ENCODE data around the gene ZNF544.
"Not testable (repeated sequence)": the region's sequence is repeated elsewhere in the genome, so short reads cannot be mapped to it uniquely, and the experiment has no call there.

ZNF544 gene

DNA sequence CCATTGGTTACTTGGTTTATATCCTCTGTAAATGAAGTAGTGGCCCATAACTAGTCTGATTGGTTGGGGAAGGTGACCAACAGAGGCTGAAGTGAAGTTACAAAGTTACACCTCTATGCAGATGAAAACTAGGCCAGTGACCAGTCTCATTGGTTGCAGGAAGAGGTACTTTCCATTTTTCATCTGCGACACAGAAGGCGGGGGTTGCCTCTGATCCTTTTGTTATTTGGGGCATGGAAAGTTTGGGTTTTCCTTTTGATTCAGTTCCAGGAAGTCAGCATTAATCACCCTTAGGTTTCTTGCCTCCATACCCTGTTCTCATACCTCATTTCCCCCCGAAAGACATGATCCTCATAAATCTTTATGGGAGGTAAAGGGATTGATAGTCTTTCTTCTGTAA lies 20.2 kb downstream of the ZNF544 start:
- H3K14ac ChIP-seq (ENCODE audit: low read length in 2 of 2), result no peak overlapping the region
- H3K36me3 ChIP-seq (ENCODE audit: control insufficient read depth in 1 of 2, insufficient read depth in 2 of 2, low read depth in 1 of 2, low read length in 2 of 2), result peaks cover 78 to 95% of the 10 kb centered on the region in 2 experiments
- no peak overlapping the region for H3K27ac ChIP-seq (ENCODE audit: low read length, poor library complexity, severe bottlenecking)
- H3K79me1 ChIP-seq (replicated peaks; ENCODE audit: low read length, poor library complexity, severe bottlenecking), result peaks cover 34% of the 10 kb centered on the region
- peaks cover 97% of the 10 kb centered on the region for H3K9me3 ChIP-seq (ENCODE audit: control insufficient read depth, low read length)
- H3K4me3 ChIP-seq (ENCODE audit: insufficient read depth in 1 of 2, low read depth in 1 of 2, low read length in 2 of 2), result peak overlapping the region in 1 of 2 experiments; percentile 50
- no peak overlapping the region for H3K4ac ChIP-seq (ENCODE audit: low read depth in 1 of 2, low read length in 2 of 2)
- H2BK15ac ChIP-seq (ENCODE audit: low read depth, poor library complexity, severe bottlenecking), result no peak overlapping the region
- no peaks in the 10 kb centered on the region for H3K27me3 ChIP-seq (ENCODE audit: control insufficient read depth in 1 of 2, insufficient read depth in 1 of 2, low read length in 2 of 2)
- DNase-seq, result no peak
- H2AK5ac ChIP-seq (ENCODE audit: low read length, severe bottlenecking), result no peak overlapping the region
- no peak overlapping the region for H2BK120ac ChIP-seq (ENCODE audit: low read depth, low read length)
- no peak overlapping the region for H3K9ac ChIP-seq (ENCODE audit: low read length)
- no peak overlapping the region for H2BK5ac ChIP-seq (ENCODE audit: low read depth, low read length, poor library complexity, severe bottlenecking)
- no peak overlapping the region for H2BK12ac ChIP-seq (ENCODE audit: low read length in 2 of 2)
- H3K4me2 ChIP-seq (ENCODE audit: low read length, poor library complexity, severe bottlenecking), result no peak overlapping the region
- no peak overlapping the region for H3K23ac ChIP-seq (ENCODE audit: low read length in 2 of 2)
- H4K8ac ChIP-seq (ENCODE audit: low read length), result no peak overlapping the region
- no peak overlapping the region for H4K91ac ChIP-seq (ENCODE audit: low read length)
- no peaks in the 10 kb centered on the region for H3K4me1 ChIP-seq (ENCODE audit: control insufficient read depth, insufficient read depth, low read depth, low read length)
- no peak overlapping the region for H2AFZ ChIP-seq (ENCODE audit: low read depth, low read length)
- H3K18ac ChIP-seq (ENCODE audit: low read depth in 1 of 2, low read length in 2 of 2), result no peak overlapping the region
- 90% methylated on average over 2 of the region's 3 CpGs for WGBS

DNA sequence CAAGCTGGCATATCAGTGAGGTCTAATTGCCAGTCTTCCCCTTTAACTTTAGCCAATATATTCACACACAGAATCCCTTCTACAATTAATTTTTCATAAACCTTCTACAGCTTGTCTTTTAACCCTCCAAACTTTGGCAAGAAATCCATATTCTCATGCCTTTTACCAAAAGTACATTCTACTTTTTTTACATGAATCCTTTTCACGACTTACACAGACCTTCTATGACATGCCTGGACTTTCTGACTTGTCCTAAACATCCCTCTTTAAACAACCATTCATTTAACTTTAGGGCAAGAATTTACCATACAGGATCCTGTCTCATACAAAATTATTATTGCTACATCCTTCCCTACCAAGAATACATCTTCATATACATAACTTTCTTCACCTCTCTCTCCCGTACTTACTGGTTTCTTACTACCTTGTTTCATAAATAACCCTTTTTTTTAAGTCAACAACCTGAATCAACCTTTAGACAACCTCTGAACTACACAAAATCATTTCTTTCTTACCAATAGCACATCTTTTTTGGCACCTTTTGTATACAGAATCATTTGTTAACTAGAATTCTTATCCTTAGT lies 23.5 kb downstream of the ZNF544 start:
- WGBS, result 97% methylated on average over 2 of the region's 2 CpGs
- H3K79me1 ChIP-seq (replicated peaks; ENCODE audit: low read length, poor library complexity, severe bottlenecking), result peaks cover 29% of the 10 kb centered on the region
- H2AK5ac ChIP-seq (ENCODE audit: low read length, severe bottlenecking), result no peak overlapping the region
- no peak overlapping the region for H4K8ac ChIP-seq (ENCODE audit: low read length)
- no peak overlapping the region for H3K14ac ChIP-seq (ENCODE audit: low read length in 2 of 2)
- H3K4me1 ChIP-seq (ENCODE audit: control insufficient read depth, insufficient read depth, low read depth, low read length), result no peaks in the 10 kb centered on the region
- peak overlapping the region in 1 of 2 experiments; percentile 50 for H3K4me3 ChIP-seq (ENCODE audit: insufficient read depth in 1 of 2, low read depth in 1 of 2, low read length in 2 of 2)
- no peak overlapping the region for H3K4me2 ChIP-seq (ENCODE audit: low read length, poor library complexity, severe bottlenecking)
- no peak overlapping the region for H3K4ac ChIP-seq (ENCODE audit: low read depth in 1 of 2, low read length in 2 of 2)
- no peak overlapping the region for H3K23ac ChIP-seq (ENCODE audit: low read length in 2 of 2)
- DNase-seq, result peak; percentile 17
- no peak overlapping the region for H2BK5ac ChIP-seq (ENCODE audit: low read depth, low read length, poor library complexity, severe bottlenecking)
- H2BK12ac ChIP-seq (ENCODE audit: low read length in 2 of 2), result no peak overlapping the region
- H3K36me3 ChIP-seq (ENCODE audit: control insufficient read depth in 1 of 2, insufficient read depth in 2 of 2, low read depth in 1 of 2, low read length in 2 of 2), result peaks cover 74 to 89% of the 10 kb centered on the region in 2 experiments
- no peak overlapping the region for H2AFZ ChIP-seq (ENCODE audit: low read depth, low read length)
- H3K9ac ChIP-seq (ENCODE audit: low read length), result no peak overlapping the region
- peaks cover 97% of the 10 kb centered on the region for H3K9me3 ChIP-seq (ENCODE audit: control insufficient read depth, low read length)
- H2BK15ac ChIP-seq (ENCODE audit: low read depth, poor library complexity, severe bottlenecking), result no peak overlapping the region
- H3K27ac ChIP-seq (ENCODE audit: low read length, poor library complexity, severe bottlenecking), result no peak overlapping the region
- no peaks in the 10 kb centered on the region for H3K27me3 ChIP-seq (ENCODE audit: control insufficient read depth in 1 of 2, insufficient read depth in 1 of 2, low read length in 2 of 2)
- H3K18ac ChIP-seq (ENCODE audit: low read depth in 1 of 2, low read length in 2 of 2), result no peak overlapping the region
- H4K91ac ChIP-seq (ENCODE audit: low read length), result no peak overlapping the region
- no peak overlapping the region for H2BK120ac ChIP-seq (ENCODE audit: low read depth, low read length)

- H3K4me2 ChIP-seq (ENCODE audit: low read length, poor library complexity, severe bottlenecking); H2AK5ac ChIP-seq (ENCODE audit: low read length, severe bottlenecking); H3K4ac ChIP-seq (ENCODE audit: low read depth in 1 of 2, low read length in 2 of 2); H3K14ac ChIP-seq (ENCODE audit: low read length in 2 of 2); H3K4me1 ChIP-seq (ENCODE audit: control insufficient read depth, insufficient read depth, low read depth, low read length); H3K9ac ChIP-seq (ENCODE audit: low read length); H3K27ac ChIP-seq (ENCODE audit: low read length, poor library complexity, severe bottlenecking); H3K18ac ChIP-seq (ENCODE audit: low read depth in 1 of 2, low read length in 2 of 2); H4K8ac ChIP-seq (ENCODE audit: low read length); H2BK5ac ChIP-seq (ENCODE audit: low read depth, low read length, poor library complexity, severe bottlenecking); H3K27me3 ChIP-seq (ENCODE audit: control insufficient read depth in 1 of 2, insufficient read depth in 1 of 2, low read length in 2 of 2); H4K91ac ChIP-seq (ENCODE audit: low read length); H2BK15ac ChIP-seq (ENCODE audit: low read depth, poor library complexity, severe bottlenecking); H2BK120ac ChIP-seq (ENCODE audit: low read depth, low read length); H2AFZ ChIP-seq (ENCODE audit: low read depth, low read length); DNase-seq; H2BK12ac ChIP-seq (ENCODE audit: low read length in 2 of 2); H3K23ac ChIP-seq (ENCODE audit: low read length in 2 of 2): not testable (repeated sequence)
- peaks cover 31% of the 10 kb centered on the region for H3K79me1 ChIP-seq (replicated peaks; ENCODE audit: low read length, poor library complexity, severe bottlenecking)
- peaks cover 98% of the 10 kb centered on the region for H3K9me3 ChIP-seq (ENCODE audit: control insufficient read depth, low read length)
- peaks cover 83 to 92% of the 10 kb centered on the region in 2 experiments for H3K36me3 ChIP-seq (ENCODE audit: control insufficient read depth in 1 of 2, insufficient read depth in 2 of 2, low read depth in 1 of 2, low read length in 2 of 2)
- 88% methylated on average over 3 of the region's 4 CpGs for WGBS
- peak overlapping the region in 1 of 2 experiments; percentile 66 for H3K4me3 ChIP-seq (ENCODE audit: insufficient read depth in 1 of 2, low read depth in 1 of 2, low read length in 2 of 2)
Observed at GRCh38 chr19:58258259-58258658, 29.5 kb downstream of the ZNF544 start.

DNA sequence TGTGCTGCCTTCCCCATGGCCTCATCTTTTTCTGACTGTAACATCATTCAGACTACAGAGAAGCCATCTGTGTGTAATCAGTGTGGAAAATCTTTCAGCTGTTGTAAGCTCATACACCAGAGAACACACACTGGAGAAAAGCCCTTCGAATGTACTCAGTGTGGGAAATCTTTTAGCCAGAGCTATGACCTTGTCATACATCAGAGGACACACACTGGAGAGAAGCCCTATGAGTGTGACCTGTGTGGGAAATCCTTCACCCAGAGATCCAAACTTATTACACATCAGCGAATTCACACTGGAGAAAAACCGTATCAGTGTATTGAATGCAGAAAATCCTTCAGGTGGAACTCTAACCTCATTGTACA lies 32.9 kb downstream of the ZNF544 start:
- Histone ChIP-seq H3K4me3 (ENCODE audit: insufficient read depth in 1 of 2, low read depth in 1 of 2, low read length in 2 of 2) (peak overlapping the region in 1 of 2 experiments; percentile 63), H2BK12ac (ENCODE audit: low read length in 2 of 2) (no peak overlapping the region), H3K4me1 (ENCODE audit: control insufficient read depth, insufficient read depth, low read depth, low read length) (no peaks in the 10 kb centered on the region), H3K14ac (ENCODE audit: low read length in 2 of 2) (no peak overlapping the region), H3K23ac (ENCODE audit: low read length in 2 of 2) (no peak overlapping the region), H4K91ac (ENCODE audit: low read length) (no peak overlapping the region), H2BK5ac (ENCODE audit: low read depth, low read length, poor library complexity, severe bottlenecking) (no peak overlapping the region), H3K9me3 (ENCODE audit: control insufficient read depth, low read length) (peaks cover 100% of the 10 kb centered on the region), H3K27me3 (ENCODE audit: control insufficient read depth in 1 of 2, insufficient read depth in 1 of 2, low read length in 2 of 2) (no peaks in the 10 kb centered on the region), H3K27ac (ENCODE audit: low read length, poor library complexity, severe bottlenecking) (no peak overlapping the region), H3K36me3 (ENCODE audit: control insufficient read depth in 1 of 2, insufficient read depth in 2 of 2, low read depth in 1 of 2, low read length in 2 of 2) (peaks cover 81 to 86% of the 10 kb centered on the region in 2 experiments), H4K8ac (ENCODE audit: low read length) (no peak overlapping the region), H2BK15ac (ENCODE audit: low read depth, poor library complexity, severe bottlenecking) (no peak overlapping the region), H3K79me1 (replicated peaks; ENCODE audit: low read length, poor library complexity, severe bottlenecking) (peaks cover 26% of the 10 kb centered on the region), H2AK5ac (ENCODE audit: low read length, severe bottlenecking) (no peak overlapping the region), H3K9ac (ENCODE audit: low read length) (no peak overlapping the region), H3K4me2 (ENCODE audit: low read length, poor library complexity, severe bottlenecking) (no peak overlapping the region), H3K4ac (ENCODE audit: low read depth in 1 of 2, low read length in 2 of 2) (no peak overlapping the region), H2BK120ac (ENCODE audit: low read depth, low read length) (no peak overlapping the region), H2AFZ (ENCODE audit: low read depth, low read length) (no peak overlapping the region), H3K18ac (ENCODE audit: low read depth in 1 of 2, low read length in 2 of 2) (no peak overlapping the region)
- no peak for DNase-seq
- 96% methylated on average over 3 of the region's 3 CpGs for WGBS

Data from mesenchymal stem cell (in vitro differentiated cells and primary cell).